ENCODE measurements around the gene SEPTIN8. TPM values are rescaled to one million over a fixed set of nuclear protein-coding genes. Genes with fewer than 3 reads are reported as not detected.
A peak's percentile ranks its signal among the peaks of the same experiment; 100 is the strongest.

The SEPTIN8 gene
- total RNA-seq, 4 donors from 2014 or later: 31.6 to 46.4 (median 34.9) TPM

- TF ChIP-seq EP300 (IDR thresholded peaks at IDR 0.05) (no peak), CTCF (IDR thresholded peaks at IDR 0.05) (no peak), POLR2AphosphoS5 (IDR thresholded peaks at IDR 0.05) (no peak), POLR2A (IDR thresholded peaks at IDR 0.05) (no peak)
- no peak for ATAC-seq
- WGBS, 2 donors (ENCODE audit: low coverage in 1 of 2): 67 to 80% methylated on average over 3 to 4 of the region's 4 CpGs
- H3K27ac ChIP-seq: peak overlapping the region in 3 of 4 donors; percentile 86 to 88 (median 87)
- H3K4me3 ChIP-seq: peak overlapping the region; percentile 69 to 92
- H3K36me3 ChIP-seq: no peaks in the 10 kb centered on the region
- no peaks in the 10 kb centered on the region for H3K9me3 ChIP-seq
- H3K27me3 ChIP-seq: no peaks in the 10 kb centered on the region
- peaks cover 0 to 52% (median 9%) of the 10 kb centered on the region in 3 donors for H3K4me1 ChIP-seq
Observed at GRCh38 chr5:132778129-132778528, 1.1 kb upstream of the SEPTIN8 start.

- ATAC-seq: no peak
- Histone ChIP-seq H3K4me1 (peaks cover 0 to 64% (median 21%) of the 10 kb centered on the region in 3 donors), H3K27me3 (no peaks in the 10 kb centered on the region), H3K4me3 (peak overlapping the region; percentile 69 to 92), H3K36me3 (no peaks in the 10 kb centered on the region), H3K9me3 (no peaks in the 10 kb centered on the region), H3K27ac (peak overlapping the region in 3 of 4 donors; percentile 86 to 88 (median 87))
- no peak for TF ChIP-seq EP300 (IDR thresholded peaks at IDR 0.05)
- TF ChIP-seq POLR2AphosphoS5 (IDR thresholded peaks at IDR 0.05): no peak
- TF ChIP-seq CTCF (IDR thresholded peaks at IDR 0.05): no peak
- no peak for TF ChIP-seq POLR2A (IDR thresholded peaks at IDR 0.05)
- WGBS, 2 donors (ENCODE audit: low coverage in 1 of 2): no CpG with 5 or more reads among the region's 40 CpGs
Observed at GRCh38 chr5:132776938-132777208, 166 bp downstream of the SEPTIN8 start.

- Histone ChIP-seq H3K4me1 (peaks cover 0 to 70% (median 26%) of the 10 kb centered on the region in 3 donors), H3K27ac (peak overlapping the region in 3 of 4 donors; percentile 86 to 88 (median 87)), H3K36me3 (no peaks in the 10 kb centered on the region), H3K27me3 (no peaks in the 10 kb centered on the region), H3K9me3 (no peaks in the 10 kb centered on the region), H3K4me3 (peak overlapping the region; percentile 69 to 92)
- peak; percentile 1 for ATAC-seq
- WGBS, 2 donors (ENCODE audit: low coverage in 1 of 2): 0 to 4% methylated on average over 1 to 7 of the region's 39 CpGs
- TF ChIP-seq EP300 (IDR thresholded peaks at IDR 0.05): no peak
- no peak for TF ChIP-seq POLR2A (IDR thresholded peaks at IDR 0.05)
- TF ChIP-seq POLR2AphosphoS5 (IDR thresholded peaks at IDR 0.05): no peak
- no peak for TF ChIP-seq CTCF (IDR thresholded peaks at IDR 0.05)
Observed at GRCh38 chr5:132776131-132776937, 705 bp downstream of the SEPTIN8 start.

- no peaks in the 10 kb centered on the region for H3K36me3 ChIP-seq
- ATAC-seq: no peak
- H3K9me3 ChIP-seq: no peaks in the 10 kb centered on the region
- H3K4me1 ChIP-seq: peaks cover 0 to 78% (median 34%) of the 10 kb centered on the region in 3 donors
- 22 to 26% methylated on average over 4 to 7 of the region's 7 CpGs for WGBS, 2 donors (ENCODE audit: low coverage in 1 of 2)
- TF ChIP-seq POLR2AphosphoS5 (IDR thresholded peaks at IDR 0.05) (no peak), CTCF (IDR thresholded peaks at IDR 0.05) (no peak), POLR2A (IDR thresholded peaks at IDR 0.05) (no peak), EP300 (IDR thresholded peaks at IDR 0.05) (no peak)
- peak overlapping the region in 1 of 2 donors; percentile 92 for H3K4me3 ChIP-seq
- peak overlapping the region in 3 of 4 donors; percentile 86 to 88 (median 87) for H3K27ac ChIP-seq
- H3K27me3 ChIP-seq: no peaks in the 10 kb centered on the region
Observed at GRCh38 chr5:132775476-132775961, 1.5 kb downstream of the SEPTIN8 start.

GRCh38 chr5:132774896-132775295 lies 2.1 kb downstream of the SEPTIN8 start:
- no peaks in the 10 kb centered on the region for H3K9me3 ChIP-seq
- peaks cover 0 to 83% (median 38%) of the 10 kb centered on the region in 3 donors for H3K4me1 ChIP-seq
- no peaks in the 10 kb centered on the region for H3K27me3 ChIP-seq
- no peak overlapping the region for H3K4me3 ChIP-seq
- H3K27ac ChIP-seq: peak overlapping the region in 3 of 4 donors; percentile 86 to 88 (median 87)
- TF ChIP-seq POLR2AphosphoS5 (IDR thresholded peaks at IDR 0.05): no peak
- no peak for TF ChIP-seq POLR2A (IDR thresholded peaks at IDR 0.05)
- TF ChIP-seq EP300 (IDR thresholded peaks at IDR 0.05): no peak
- TF ChIP-seq CTCF (IDR thresholded peaks at IDR 0.05): no peak
- H3K36me3 ChIP-seq: no peaks in the 10 kb centered on the region
- WGBS, 2 donors (ENCODE audit: low coverage in 1 of 2): 67% methylated on average over 1 of the region's 5 CpGs; no CpG with 5 or more reads in 1 of the 2 donors
- no peak for ATAC-seq
